SKM-1 treated with dmso at 0.1 percent for 144 hours (cell line): ENCODE results near the gene ATP2A2.
"Not testable (repeated sequence)": the region's sequence is repeated elsewhere in the genome, so short reads cannot be mapped to it uniquely, and the experiment has no call there.

Experiments used
- DNase-seq: peaks from one replicate; lab custom pipeline; 2025; ENCODE audit not compliant: unreplicated experiment; lab: John Stamatoyannopoulos, UW

The ATP2A2 gene

GRCh38 chr12:110365489-110366320 is 84.7 kb downstream of the ATP2A2 start:
- no peak for DNase-seq

GRCh38 chr12:110366321-110367142 is 85.5 kb downstream of the ATP2A2 start:
- DNase-seq, result no peak

GRCh38 chr12:110367181-110367864 is 86.3 kb downstream of the ATP2A2 start:
- DNase-seq, result no peak

- no peak for DNase-seq
Observed at GRCh38 chr12:110369992-110370391, 88.9 kb downstream of the ATP2A2 start.

- DNase-seq, result no peak
Observed at GRCh38 chr12:110370732-110371231, 89.7 kb downstream of the ATP2A2 start.

GRCh38 chr12:110371408-110372055 is 90.5 kb downstream of the ATP2A2 start:
- no peak for DNase-seq

- DNase-seq, result no peak
Observed at GRCh38 chr12:110372056-110372425, 91.0 kb downstream of the ATP2A2 start.

GRCh38 chr12:110373025-110373424 is 92.0 kb downstream of the ATP2A2 start:
- no peak for DNase-seq

- no peak for DNase-seq
Observed at GRCh38 chr12:110373425-110373824, 92.4 kb downstream of the ATP2A2 start.

GRCh38 chr12:110373962-110374611 is 93.0 kb downstream of the ATP2A2 start:
- no peak for DNase-seq

GRCh38 chr12:110378131-110378790 is 97.2 kb downstream of the ATP2A2 start:
- not testable (repeated sequence) for DNase-seq

GRCh38 chr12:110379197-110379596 is 98.2 kb downstream of the ATP2A2 start:
- DNase-seq, result no peak

- DNase-seq, result no peak
Observed at GRCh38 chr12:110379631-110380030, 98.6 kb downstream of the ATP2A2 start.

- DNase-seq, result no peak
Observed at GRCh38 chr12:110382683-110383082, 101.6 kb downstream of the ATP2A2 start.
